NT2/D1 (cell line): ENCODE data around the gene MBD2.

Experiments used
- YY1 ChIP-seq: IDR thresholded peaks from 2 replicates; pipeline ENCODE4 v1.6.1; 2011; ENCODE audit not compliant: insufficient read length, insufficient read depth
- ZNF274 ChIP-seq: IDR thresholded peaks from 2 replicates; pipeline ENCODE4 v1.6.1; 2011; ENCODE audit warnings: mild to moderate bottlenecking, low read depth, low read length

DNA sequence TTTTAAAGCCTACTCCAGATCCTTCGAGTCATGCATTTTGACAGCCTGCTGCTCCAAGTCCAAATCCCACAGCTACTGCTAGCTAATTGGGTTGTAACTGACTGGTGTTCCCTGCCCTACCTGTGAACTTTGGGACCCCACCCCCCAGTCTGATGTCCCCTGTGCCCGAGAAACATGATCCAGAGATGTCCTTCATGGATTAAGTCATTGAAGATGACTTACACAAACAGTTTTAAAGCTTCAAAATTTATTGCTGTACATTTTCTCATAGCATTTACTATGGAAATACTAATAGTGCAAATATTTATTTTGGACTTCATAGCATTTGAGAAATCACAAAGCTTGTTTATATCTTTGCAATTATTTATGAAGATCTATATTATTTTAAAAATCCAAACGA is 73.1 kb downstream of the MBD2 start:
- no peak for TF ChIP-seq YY1
- TF ChIP-seq ZNF274: no peak
